Activated CD4-positive, CD25-positive, alpha-beta regulatory T cell (primary cell): ENCODE data around the gene MB21D2.

Experiments used
- DNase-seq, 4 experiments: peaks; one replicate each; lab custom pipeline; 2025; lab: John Stamatoyannopoulos, UW

Gene MB21D2

DNA sequence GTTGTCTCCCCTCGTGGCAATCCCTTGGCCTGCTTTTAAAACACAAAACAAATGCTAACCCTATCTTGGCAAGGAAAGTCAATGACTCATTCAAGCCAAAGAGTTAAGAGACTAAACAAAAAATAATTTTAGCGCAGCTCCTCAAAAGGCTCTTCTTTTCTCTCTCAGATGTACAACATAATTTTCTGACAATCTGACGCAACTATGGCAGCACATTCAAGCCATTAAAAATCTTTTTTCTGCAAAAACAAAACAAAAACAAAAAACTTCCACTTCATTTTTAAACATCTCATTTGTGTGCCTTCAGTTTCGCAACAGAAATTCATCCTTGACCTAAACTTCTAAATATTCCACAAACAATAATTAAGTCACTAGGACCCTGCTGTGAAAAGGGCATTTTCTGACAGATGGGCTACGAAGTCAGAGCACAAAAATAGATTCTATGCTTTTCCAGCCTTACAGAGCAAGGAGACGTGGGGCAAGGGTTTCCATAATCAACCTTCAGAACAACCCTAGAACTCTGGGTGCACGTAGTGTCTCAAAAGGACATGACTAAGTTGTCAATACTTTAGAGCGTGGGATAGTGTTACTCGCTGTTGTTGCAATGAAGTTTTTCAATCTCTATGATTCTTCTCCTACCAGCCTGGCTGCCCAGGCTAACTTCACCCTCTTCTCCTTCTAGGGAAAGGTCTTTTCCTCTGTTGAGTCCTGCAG, 84.3 kb downstream of the MB21D2 start:
- no peak for DNase-seq

DNA sequence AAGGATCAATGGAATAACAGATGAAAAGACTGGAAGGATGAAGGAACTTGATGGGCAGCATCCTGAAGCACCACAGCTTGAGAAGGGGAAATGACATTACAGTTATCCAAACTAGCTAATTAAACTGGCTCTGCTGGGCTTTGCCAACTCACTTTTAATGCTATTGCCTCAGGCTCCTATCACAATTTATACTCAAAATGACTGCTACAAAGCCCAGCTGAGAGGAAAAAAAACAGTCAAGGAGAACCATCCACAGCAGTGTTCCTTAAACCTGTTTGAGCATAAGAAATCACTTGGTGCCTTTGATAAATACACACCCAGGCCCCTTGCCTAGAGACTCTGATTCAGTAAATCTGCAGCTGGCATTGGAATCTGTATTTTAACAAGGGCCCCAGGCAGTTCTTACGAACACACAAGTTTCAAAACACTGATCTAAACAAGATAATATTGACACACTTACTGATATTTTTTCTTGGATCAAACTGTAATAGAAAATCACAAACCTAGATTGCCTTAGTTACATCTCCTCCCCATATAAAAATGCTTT, 85.8 kb downstream of the MB21D2 start:
- DNase-seq, result no peak

DNA sequence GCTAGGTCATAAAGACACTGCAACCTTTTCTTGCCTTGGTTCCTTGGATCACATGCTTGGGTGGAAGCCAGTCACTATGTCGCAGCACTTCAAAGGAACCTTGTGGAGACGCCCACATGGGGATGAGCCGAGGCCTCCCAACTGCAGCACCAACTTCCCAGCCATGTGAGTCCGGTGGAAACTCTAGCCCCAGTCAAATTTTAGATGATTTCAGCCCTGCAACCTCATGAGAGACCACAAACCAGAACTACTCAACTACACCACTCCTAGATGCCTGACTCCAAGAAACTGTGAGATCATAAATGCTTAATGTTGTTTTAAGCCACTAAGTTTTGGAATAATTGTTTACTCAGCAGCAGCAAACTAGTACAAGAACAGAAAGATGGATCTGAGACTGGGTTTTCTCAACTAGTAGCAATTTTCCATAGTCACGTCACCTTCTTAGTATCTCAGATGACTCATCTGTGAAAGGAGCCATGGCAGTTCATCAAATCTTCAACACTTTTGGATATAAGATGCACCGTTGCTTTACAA, 86.5 kb downstream of the MB21D2 start:
- no peak for DNase-seq

DNA sequence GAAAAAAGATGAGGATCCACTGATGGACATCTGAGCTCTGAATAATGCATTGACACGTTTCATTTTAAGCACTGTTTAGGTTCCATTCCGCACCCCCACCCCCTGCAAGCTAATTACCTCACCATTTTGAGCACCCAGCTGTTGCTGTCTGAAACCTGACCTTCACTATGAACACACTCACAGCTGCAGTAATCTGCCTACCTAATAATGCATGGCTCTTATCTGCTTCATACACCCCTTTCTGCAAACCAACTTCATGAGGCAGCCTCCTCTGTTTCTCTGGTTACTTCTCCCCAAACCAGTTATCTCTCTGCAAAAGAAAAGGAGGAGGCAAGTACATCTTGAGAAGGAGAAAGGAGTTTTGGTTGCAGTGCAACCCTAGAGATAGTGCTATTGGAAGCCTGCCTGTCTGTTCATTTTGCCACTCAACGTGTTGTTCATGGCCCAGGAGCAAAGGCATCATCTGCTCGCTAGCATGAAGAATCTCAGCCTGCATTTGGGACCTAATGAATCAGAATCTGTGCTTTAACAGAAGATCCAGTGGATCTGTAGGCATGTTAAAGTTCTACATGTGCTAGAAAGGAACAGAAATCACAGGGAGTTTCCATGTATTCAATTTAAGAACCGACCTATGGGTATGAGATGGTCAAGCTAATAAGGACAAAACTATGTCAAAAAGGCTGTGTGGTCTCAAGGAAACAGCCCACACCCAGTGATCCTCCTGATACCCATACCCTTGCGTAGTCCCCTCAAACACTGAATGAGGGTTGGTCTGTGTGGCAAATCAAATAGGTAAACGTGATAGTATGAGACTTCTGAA, 87.2 kb downstream of the MB21D2 start:
- no peak for DNase-seq

DNA sequence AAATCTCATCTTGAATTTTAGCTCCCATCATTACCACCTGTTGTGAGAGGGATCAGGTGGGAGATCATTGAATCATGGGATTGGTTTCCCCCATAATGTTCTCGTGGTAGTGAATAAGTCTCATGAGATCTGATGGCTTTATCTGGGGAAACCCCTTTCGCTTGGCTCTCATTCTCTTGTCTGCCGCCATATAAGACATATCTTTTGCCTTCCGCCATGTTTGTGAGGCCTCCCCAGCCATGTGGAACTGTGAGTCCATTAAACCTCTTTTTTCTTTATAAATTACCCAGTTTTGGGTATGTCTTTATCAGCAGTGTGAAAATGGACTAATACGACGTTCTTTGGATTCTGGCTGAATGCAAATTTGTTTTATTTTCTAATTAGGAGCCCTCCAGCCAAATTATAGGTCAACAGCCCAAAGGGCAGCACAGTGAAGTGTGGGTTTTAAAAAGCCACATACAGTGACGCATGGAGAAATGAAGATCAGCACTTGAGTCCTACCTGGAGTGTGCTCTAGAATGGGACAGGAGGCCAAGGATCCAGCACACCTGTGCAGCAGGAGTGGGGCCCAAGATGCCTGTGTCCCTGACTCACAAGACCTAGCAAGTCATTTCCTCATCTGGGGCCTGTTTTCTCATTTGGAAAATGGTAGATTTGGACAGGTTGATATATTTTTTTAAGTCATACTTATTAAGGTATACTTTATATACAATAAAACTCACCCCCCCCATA, 89.6 kb downstream of the MB21D2 start:
- DNase-seq, result no peak

DNA sequence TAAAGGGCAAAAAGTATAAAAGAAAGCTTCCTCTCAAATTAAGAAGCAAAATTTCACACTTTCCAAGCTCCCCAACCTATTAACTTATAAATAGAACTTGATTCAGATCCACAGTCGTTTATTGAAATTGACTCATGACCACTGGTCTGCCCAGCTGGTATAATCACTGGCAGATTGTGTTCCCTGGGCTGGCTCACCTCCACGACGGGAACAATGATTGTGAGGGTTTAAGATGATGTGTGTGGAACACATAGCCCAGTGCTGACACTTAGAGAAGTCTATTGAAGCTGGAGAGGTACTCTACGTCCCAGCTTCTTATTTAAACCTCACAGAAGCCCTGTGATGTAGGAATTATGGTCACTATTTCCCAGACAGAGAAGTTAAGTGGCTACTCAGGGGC, 90.4 kb downstream of the MB21D2 start:
- no peak for DNase-seq

DNA sequence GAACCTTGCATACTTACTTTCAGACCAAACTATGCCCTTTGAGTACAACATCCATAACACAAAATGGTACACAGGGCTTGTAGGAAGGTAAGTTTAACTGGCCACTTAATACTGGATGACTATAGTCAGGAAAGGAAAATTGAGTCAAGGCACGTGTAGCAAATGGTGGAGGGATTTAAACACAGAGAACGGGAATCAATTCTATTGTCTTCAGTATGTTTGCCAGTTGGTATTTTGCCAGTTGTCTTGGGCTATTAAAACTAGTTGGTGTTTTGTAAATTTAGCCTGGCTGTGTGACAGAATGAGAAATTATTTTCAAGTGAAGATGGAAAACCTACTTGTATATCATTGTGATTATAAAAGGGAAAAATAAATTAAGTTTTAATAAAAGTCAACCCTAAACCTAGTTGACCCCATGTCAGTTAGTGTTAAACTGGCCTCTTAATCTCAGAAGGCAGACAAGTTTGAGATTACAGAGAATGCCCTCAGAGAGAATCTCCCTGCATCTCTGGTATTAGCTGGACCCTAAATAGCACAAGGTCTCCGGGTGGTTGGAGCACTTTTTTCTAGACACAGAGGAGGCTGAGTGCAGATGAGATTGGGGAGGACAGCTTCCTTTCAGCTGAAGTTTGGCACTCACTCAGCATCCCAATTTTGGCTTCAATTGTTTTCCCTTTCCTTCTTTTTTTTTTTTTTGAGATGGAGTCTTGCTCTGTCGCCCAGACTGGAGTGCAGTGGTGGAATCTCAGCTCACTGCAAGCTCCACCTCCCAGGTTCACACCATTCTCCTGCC, 91.2 kb downstream of the MB21D2 start:
- no peak for DNase-seq

DNA sequence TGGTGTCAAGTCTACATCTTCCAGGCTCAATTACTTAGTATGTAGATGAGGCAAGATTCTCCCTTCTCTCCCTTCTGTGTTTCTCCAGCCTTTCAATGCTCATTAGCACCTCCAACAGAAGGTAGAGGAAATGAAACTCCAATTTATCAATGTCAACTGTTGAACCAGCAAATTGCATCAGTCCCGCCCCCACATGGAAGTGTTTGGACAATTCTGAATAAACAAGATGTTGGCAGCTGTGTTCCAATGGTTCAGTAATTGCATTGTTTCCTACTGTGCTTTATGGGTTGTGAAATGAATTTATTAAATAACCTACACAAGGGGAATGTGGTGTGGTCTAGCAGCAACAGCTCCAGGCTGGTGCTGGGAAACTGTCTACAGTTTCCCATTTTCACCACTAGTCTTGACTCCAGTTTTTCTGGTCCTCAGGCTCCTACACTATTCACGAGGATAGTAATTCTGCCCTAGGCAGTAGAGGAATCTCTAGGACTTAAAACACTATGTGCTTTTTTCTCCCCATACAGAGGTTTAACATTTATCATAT, 91.9 kb downstream of the MB21D2 start:
- no peak for DNase-seq

DNA sequence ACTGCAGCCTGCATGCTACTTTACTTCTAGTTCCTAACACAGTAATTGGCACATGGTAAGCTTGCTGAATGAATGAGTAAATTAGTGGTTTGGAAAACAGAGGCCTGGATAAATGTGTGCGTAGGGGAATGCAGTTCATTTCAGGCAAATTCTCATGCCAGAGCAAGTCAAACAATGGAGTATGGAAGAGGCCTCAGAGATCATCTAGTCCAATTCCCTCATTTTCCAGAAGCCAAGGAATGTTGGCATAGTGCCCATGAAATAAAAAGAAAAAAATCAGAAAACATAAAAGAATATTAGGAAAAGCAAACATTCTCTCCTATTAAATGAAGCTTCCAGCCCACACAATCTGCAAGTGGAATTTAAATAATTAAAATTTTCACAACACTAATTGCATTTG, 92.4 kb downstream of the MB21D2 start:
- no peak for DNase-seq

DNA sequence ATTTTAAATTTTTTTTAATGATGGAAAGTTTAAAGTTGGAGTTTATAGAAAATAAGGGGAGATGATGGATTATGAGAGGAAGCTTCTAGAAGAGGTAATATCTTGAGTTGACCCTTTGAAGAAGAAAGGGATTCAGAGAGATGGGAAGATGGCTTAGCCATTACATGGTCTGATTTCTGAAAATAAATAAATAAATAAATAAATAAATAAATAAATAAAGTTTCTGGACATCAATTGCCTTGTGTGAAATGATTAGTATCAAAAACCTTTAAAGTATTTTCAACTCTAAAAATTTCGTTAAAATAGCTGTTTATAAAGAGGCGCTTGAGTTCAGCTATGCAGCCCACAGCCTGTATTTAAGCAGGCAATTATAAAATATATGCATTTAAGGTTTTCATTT, 93.3 kb downstream of the MB21D2 start:
- DNase-seq, result no peak

DNA sequence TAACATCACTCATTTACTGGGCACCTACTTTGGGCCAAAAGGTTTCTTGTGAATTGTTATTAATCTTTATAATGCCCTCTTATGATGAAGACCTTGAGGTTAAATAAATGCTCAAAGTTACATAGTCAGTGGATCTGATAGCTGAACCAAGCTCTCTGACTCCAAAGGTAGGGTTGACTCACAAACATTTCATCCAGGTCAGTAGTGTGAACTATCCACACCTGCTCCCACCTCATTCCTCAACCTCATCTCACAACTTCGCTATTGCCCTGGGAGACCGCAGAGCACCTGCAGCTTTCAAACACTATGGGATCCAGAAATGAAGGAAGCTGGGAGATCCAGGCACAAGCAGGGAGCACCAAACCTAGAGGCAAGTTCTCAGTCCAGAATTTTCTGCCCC, 96.5 kb downstream of the MB21D2 start:
- DNase-seq, result no peak

DNA sequence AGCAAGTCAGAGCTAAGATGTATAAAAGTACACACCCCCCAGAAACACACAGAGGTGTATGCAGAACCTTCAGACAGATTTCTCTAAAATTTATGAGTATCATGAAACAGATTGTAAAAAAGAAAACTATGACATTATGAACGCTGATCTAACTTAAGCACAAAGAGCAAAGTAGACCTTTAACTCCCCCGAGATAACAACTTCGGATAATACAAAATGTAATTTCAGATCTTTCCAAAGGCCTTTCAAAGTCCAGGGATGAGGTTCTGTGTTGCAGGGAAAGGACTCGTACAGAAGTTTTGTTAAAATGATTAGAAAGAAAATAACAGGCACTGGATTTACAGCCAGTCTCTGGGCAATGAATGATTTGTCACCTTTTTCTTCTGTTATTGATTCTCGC, 97.5 kb downstream of the MB21D2 start:
- no peak for DNase-seq

DNA sequence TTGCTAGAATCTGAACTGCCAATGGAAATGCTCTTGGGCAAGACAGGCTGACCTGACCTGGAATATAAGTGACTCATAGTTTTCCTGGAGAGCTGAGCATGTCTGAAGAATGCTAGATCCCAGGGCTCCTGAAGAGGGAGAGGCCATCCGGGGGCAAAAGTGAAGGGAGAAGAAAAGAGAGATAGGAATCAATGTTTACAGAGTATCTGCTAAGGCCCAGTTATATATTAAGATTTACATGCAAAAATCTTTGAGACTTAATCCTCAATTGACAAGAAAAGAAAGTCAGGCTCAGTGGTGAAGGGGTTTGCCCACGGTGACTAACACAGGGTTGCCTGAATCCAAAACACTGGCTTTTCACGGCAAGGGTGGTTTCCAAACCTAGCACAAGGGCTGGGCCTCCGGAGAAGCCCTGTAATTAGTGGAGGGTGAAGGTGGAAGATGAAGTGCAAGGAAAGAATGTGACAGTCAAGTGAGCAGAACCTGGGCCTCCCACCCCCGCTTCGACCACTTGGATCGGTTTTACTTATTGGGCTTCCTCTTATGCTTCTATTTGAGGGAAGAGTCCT, 98.6 kb downstream of the MB21D2 start:
- peak in 1 of 4 experiments; percentile 5 for DNase-seq

DNA sequence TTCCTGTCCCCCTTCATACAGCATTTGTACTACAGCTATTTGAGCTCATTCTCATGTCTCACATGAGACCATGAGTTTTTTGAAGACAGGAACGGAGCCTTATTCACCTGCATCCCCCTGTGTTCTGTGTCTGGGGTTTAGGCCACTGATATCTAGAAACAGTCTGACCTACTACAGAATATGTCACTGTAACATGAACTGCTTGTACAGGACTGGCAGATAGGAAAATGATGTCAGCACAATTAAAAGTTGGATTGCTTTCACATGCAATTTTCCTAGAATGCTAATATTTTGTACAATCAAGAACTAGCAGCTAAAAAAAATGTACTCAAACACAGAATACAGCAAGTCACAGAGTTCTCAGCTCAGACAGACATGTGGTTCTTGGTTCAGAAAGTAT, 99.5 kb downstream of the MB21D2 start:
- no peak for DNase-seq

DNA sequence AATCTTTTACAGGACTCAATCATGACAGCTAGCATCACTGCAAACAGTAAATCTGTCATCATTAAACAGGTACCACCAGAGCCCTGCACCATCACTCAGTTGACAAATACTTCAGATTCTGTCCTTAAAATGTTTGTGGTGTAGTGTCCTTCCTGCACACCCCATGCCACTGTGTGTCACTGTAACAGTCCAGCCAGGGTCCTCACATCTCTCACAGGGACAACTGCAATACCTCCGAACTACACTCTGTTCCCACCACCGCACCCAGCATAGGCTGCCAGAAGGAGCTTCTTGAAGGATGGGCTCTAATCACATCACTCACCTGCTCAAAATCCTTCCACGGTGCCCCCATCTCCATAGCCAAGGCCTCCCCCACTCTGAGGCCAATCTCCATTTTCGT, 100.2 kb downstream of the MB21D2 start:
- DNase-seq, result no peak

DNA sequence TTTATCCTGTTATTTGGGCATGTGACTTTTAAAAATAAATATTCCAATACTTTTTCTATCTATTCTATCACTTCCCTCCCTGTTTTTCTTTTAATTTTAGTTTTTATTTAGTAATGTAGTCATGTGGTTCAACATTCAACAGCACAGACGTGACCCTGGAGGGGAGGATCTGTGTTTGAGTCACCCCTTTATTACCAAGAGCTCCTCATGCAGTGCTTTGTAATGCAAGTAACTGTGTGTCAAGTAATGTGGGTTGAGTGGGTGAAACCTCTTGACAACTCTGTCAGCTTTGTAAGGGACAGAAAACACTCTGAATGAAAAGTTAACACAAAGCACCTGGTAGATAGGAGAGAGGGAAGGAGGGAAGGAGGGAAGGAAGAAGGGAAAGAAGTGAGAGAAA, 100.6 kb downstream of the MB21D2 start:
- no peak for DNase-seq

DNA sequence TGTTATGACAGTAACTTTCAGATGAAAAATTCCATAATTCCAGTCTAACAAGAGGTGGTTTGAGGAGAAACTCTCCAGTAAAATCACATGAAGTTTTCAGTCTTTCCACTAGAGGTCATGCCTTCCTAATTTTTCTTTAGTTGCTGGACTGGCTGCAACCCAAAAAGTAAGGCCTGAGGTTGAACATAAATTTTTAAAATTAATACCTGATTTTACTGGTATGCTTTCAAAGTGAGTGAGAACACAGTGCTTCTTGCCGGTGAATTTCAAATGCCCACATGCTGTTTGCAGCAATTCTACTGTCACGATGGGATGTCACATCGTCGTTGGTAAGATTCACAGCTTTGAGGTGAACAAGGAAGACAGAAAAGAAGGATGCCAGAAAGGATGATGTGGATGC, 101.3 kb downstream of the MB21D2 start:
- DNase-seq, result no peak

DNA sequence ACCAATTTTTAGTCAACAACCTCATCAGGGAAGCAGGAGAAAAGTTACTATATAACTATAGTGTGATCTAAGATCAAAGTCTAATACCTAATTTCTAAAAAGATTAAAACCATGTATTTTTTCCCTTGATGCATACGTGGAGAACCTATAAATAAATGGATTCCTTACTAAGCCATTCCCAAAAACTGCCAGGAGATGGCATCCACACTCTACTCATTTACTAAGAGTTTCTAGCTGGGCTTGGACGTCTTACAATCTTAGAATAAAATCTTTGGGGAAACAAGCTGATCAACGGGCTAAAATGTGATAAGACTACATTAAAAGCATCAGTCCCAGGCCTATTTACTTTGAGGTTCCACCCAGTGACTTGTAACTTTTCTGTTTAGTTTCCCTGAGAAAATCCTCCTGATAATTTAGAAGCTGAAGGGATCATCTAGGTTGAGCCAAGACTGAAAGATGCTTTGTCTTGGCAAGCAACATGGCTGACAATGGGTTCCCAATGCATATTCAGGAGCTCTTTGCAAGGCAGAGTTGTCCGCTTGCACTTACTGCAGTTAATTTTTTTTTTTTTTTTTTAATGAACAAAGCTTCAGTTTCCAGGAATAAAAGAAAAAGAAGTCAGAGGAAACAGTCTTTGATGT, 104.8 kb downstream of the MB21D2 start:
- no peak for DNase-seq

DNA sequence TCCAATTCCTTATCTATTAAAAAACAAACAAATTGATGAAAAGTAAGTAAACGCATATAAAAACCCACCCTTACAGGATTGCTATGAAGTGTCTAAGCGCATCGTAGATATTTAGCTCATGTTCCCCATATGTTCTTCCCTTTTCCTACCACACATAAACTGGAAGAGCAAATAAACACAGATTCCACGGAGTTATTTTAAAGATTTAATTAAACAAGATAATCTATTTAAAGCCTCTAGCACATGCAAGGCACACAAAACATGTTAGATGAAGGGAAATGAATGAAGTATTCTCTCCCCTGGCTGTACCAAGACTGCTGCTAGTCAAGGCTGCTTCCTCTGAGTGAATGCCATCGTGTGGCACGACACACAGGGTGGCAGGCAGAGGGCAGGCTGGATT, 111.9 kb downstream of the MB21D2 start:
- DNase-seq, result no peak

DNA sequence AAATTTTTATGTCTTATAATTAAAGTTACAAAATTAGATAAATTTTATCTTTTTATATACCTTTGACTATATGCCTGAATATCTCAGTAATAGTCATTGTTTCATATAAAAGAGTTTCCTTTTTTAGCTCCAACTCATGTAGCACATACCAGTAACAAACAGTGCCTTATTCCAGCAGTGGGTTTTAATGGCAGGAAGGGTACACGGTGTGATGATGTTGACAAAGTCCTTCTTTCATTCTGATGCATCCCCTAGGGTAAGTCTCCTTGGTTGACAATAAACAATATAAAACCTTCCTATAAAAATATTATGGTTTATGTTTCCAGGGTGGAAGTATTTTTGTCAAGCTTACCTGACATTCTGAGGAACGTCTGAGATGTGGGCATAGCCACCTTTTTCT, 113.2 kb downstream of the MB21D2 start:
- no peak for DNase-seq
